Measurements from ENCODE around the gene ERVMER34-1.
A peak's percentile ranks its signal among the peaks of the same experiment; 100 is the strongest.

ERVMER34-1 gene

GRCh38 chr4:52780617-52781354 is 29.6 kb upstream of the ERVMER34-1 start:
- TF ChIP-seq SUZ12 (IDR thresholded peaks at IDR 0.05; ENCODE audit: extremely low read depth, insufficient read depth, insufficient read length) = no peak
- TF ChIP-seq ZNF274 (IDR thresholded peaks at IDR 0.05; ENCODE audit: low read depth, low read length) = no peak
- no peak for TF ChIP-seq YY1 (IDR thresholded peaks at IDR 0.05; ENCODE audit: insufficient read depth, insufficient read length)
- DNase-seq (ENCODE audit: low read depth, low spot score) = no peak
- no peak overlapping the region for H3K9ac ChIP-seq (ENCODE audit: insufficient read length, low read depth)

GRCh38 chr4:52780206-52780605 is 29.0 kb upstream of the ERVMER34-1 start:
- Histone ChIP-seq H3K9ac (ENCODE audit: insufficient read length, low read depth) (no peak overlapping the region), H3K36me3 (ENCODE audit: insufficient read depth, insufficient read length, low read length) (no peaks in the 10 kb centered on the region), H3K4me3 (ENCODE audit: insufficient read length, low read depth) (no peak overlapping the region), H3K27me3 (ENCODE audit: insufficient read depth, insufficient read length) (no peaks in the 10 kb centered on the region), H3K9me3 (ENCODE audit: insufficient read depth, low read length) (peaks cover 11% of the 10 kb centered on the region; the same call in 1 of the 2 replicates), H3K4me1 (ENCODE audit: insufficient read depth, insufficient read length) (no peaks in the 10 kb centered on the region)
- no peak for DNase-seq (ENCODE audit: low read depth, low spot score)
- TF ChIP-seq SUZ12 (IDR thresholded peaks at IDR 0.05; ENCODE audit: extremely low read depth, insufficient read depth, insufficient read length) (no peak), YY1 (IDR thresholded peaks at IDR 0.05; ENCODE audit: insufficient read depth, insufficient read length) (no peak), ZNF274 (IDR thresholded peaks at IDR 0.05; ENCODE audit: low read depth, low read length) (no peak)

More at GRCh38 chr4:52780617-52781354, 29.6 kb upstream of the ERVMER34-1 start:
- no peaks in the 10 kb centered on the region for H3K27me3 ChIP-seq (ENCODE audit: insufficient read depth, insufficient read length)
- H3K4me1 ChIP-seq (ENCODE audit: insufficient read depth, insufficient read length) = no peaks in the 10 kb centered on the region
- no peak overlapping the region for H3K4me3 ChIP-seq (ENCODE audit: insufficient read length, low read depth)
- peaks cover 11% of the 10 kb centered on the region; the same call in 1 of the 2 replicates for H3K9me3 ChIP-seq (ENCODE audit: insufficient read depth, low read length)
- no peaks in the 10 kb centered on the region for H3K36me3 ChIP-seq (ENCODE audit: insufficient read depth, insufficient read length, low read length)

DNA sequence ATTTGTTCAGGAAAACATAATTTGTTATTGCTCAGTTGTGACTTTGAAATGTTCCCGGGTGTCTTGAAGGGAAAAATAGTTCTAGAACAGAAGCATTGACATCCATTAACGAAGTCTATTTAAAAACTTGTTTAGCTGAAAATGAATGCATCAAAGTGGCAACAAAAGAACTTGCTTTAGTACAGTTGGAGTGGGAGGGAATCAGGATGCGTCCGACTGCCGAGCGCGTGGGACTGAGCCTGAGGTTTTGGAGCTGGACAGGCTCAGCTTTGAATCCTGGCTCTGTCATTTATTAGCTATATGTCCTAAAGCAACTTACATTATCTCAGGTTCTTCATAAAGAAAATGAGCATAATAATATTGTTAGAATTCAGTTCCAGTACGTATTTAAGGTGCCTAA is 9.0 kb upstream of the ERVMER34-1 start:
- Histone ChIP-seq H3K9me3 (ENCODE audit: insufficient read depth, low read length) (no peaks in the 10 kb centered on the region), H3K36me3 (ENCODE audit: insufficient read depth, insufficient read length, low read length) (no peaks in the 10 kb centered on the region), H3K4me3 (ENCODE audit: insufficient read length, low read depth) (no peak overlapping the region), H3K9ac (ENCODE audit: insufficient read length, low read depth) (no peak overlapping the region), H3K27me3 (ENCODE audit: insufficient read depth, insufficient read length) (no peaks in the 10 kb centered on the region), H3K4me1 (ENCODE audit: insufficient read depth, insufficient read length) (no peaks in the 10 kb centered on the region)
- TF ChIP-seq SUZ12 (IDR thresholded peaks at IDR 0.05; ENCODE audit: extremely low read depth, insufficient read depth, insufficient read length) (no peak), ZNF274 (IDR thresholded peaks at IDR 0.05; ENCODE audit: low read depth, low read length) (no peak), YY1 (IDR thresholded peaks at IDR 0.05; ENCODE audit: insufficient read depth, insufficient read length) (no peak)
- DNase-seq (ENCODE audit: low read depth, low spot score) = no peak

DNA sequence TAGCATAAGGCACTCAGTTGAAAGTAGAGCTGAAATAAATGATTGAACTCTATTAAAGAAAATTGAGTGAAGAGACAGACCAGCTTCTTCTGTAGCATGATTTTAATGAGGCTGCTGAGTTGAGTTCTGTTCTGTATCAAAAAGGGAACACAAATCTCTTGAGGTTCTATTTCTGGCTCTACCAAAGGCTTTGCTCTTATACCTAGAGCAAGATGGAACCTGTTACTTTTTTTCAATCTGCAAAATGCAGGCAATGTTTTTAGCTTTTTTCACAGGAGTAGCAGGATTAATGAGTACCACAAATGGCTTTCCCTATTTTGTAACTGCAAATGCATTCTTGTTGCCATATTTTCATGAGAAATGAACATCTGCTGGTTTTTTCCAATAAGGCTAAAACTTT is 4.2 kb upstream of the ERVMER34-1 start:
- H3K27me3 ChIP-seq (ENCODE audit: insufficient read depth, insufficient read length) = peaks cover 19% of the 10 kb centered on the region
- no peak for DNase-seq (ENCODE audit: low read depth, low spot score)
- no peaks in the 10 kb centered on the region for H3K4me1 ChIP-seq (ENCODE audit: insufficient read depth, insufficient read length)
- no peak overlapping the region for H3K9ac ChIP-seq (ENCODE audit: insufficient read length, low read depth)
- no peaks in the 10 kb centered on the region; the same call in 1 of the 2 replicates for H3K9me3 ChIP-seq (ENCODE audit: insufficient read depth, low read length)
- H3K4me3 ChIP-seq (ENCODE audit: insufficient read length, low read depth) = no peak overlapping the region
- TF ChIP-seq SUZ12 (IDR thresholded peaks at IDR 0.05; ENCODE audit: extremely low read depth, insufficient read depth, insufficient read length) = no peak
- TF ChIP-seq YY1 (IDR thresholded peaks at IDR 0.05; ENCODE audit: insufficient read depth, insufficient read length) = no peak
- H3K36me3 ChIP-seq (ENCODE audit: insufficient read depth, insufficient read length, low read length) = no peaks in the 10 kb centered on the region

- no peak for DNase-seq (ENCODE audit: low read depth, low spot score)
- no peaks in the 10 kb centered on the region; the same call in 1 of the 2 replicates for H3K9me3 ChIP-seq (ENCODE audit: insufficient read depth, low read length)
- no peak for TF ChIP-seq YY1 (IDR thresholded peaks at IDR 0.05; ENCODE audit: insufficient read depth, insufficient read length)
- no peak for TF ChIP-seq ZNF274 (IDR thresholded peaks at IDR 0.05; ENCODE audit: low read depth, low read length)
- TF ChIP-seq SUZ12 (IDR thresholded peaks at IDR 0.05; ENCODE audit: extremely low read depth, insufficient read depth, insufficient read length) = no peak
- H3K4me3 ChIP-seq (ENCODE audit: insufficient read length, low read depth) = no peak overlapping the region
- no peaks in the 10 kb centered on the region for H3K4me1 ChIP-seq (ENCODE audit: insufficient read depth, insufficient read length)
- H3K9ac ChIP-seq (ENCODE audit: insufficient read length, low read depth) = no peak overlapping the region
- peaks cover 3% of the 10 kb centered on the region for H3K36me3 ChIP-seq (ENCODE audit: insufficient read depth, insufficient read length, low read length)
- H3K27me3 ChIP-seq (ENCODE audit: insufficient read depth, insufficient read length) = peaks cover 23% of the 10 kb centered on the region
Observed at GRCh38 chr4:52752936-52753335, 1.7 kb upstream of the ERVMER34-1 start.

- Histone ChIP-seq H3K4me1 (ENCODE audit: insufficient read depth, insufficient read length) (no peaks in the 10 kb centered on the region), H3K27me3 (ENCODE audit: insufficient read depth, insufficient read length) (peaks cover 23% of the 10 kb centered on the region), H3K9me3 (ENCODE audit: insufficient read depth, low read length) (no peaks in the 10 kb centered on the region; the same call in 1 of the 2 replicates), H3K36me3 (ENCODE audit: insufficient read depth, insufficient read length, low read length) (peaks cover 3% of the 10 kb centered on the region), H3K4me3 (ENCODE audit: insufficient read length, low read depth) (peak overlapping the region; percentile 40), H3K9ac (ENCODE audit: insufficient read length, low read depth) (peak overlapping the region; percentile 76)
- TF ChIP-seq YY1 (IDR thresholded peaks at IDR 0.05; ENCODE audit: insufficient read depth, insufficient read length) (no peak), ZNF274 (IDR thresholded peaks at IDR 0.05; ENCODE audit: low read depth, low read length) (no peak), SUZ12 (IDR thresholded peaks at IDR 0.05; ENCODE audit: extremely low read depth, insufficient read depth, insufficient read length) (no peak)
- no peak for DNase-seq (ENCODE audit: low read depth, low spot score)
Observed at GRCh38 chr4:52751487-52751911, 274 bp upstream of the ERVMER34-1 start.

DNA sequence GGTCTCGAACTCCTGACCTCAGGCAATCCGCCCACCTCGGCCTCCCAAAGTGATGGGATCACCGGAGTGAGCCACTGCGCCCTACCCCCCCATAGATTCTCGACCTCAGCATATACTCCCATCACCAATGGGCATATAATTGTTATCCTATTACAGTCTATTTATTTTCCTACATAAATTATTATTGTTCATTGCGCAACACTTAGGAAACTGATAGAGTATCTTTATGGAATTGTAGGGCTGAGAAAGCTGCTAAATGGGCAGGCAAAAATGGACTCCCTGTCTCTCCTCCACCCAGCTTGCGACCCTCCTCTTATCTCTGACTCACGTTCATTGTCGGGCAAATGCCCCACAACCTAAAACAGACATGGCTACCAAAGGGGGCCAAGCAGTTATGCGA is 1.0 kb downstream of the ERVMER34-1 start:
- no peak for DNase-seq (ENCODE audit: low read depth, low spot score)
- peaks cover 4% of the 10 kb centered on the region for H3K36me3 ChIP-seq (ENCODE audit: insufficient read depth, insufficient read length, low read length)
- TF ChIP-seq SUZ12 (IDR thresholded peaks at IDR 0.05; ENCODE audit: extremely low read depth, insufficient read depth, insufficient read length) (no peak), YY1 (IDR thresholded peaks at IDR 0.05; ENCODE audit: insufficient read depth, insufficient read length) (no peak), ZNF274 (IDR thresholded peaks at IDR 0.05; ENCODE audit: low read depth, low read length) (no peak)
- no peaks in the 10 kb centered on the region for H3K4me1 ChIP-seq (ENCODE audit: insufficient read depth, insufficient read length)
- H3K27me3 ChIP-seq (ENCODE audit: insufficient read depth, insufficient read length) = peaks cover 23% of the 10 kb centered on the region
- H3K9ac ChIP-seq (ENCODE audit: insufficient read length, low read depth) = no peak overlapping the region
- no peaks in the 10 kb centered on the region; the same call in 1 of the 2 replicates for H3K9me3 ChIP-seq (ENCODE audit: insufficient read depth, low read length)
- H3K4me3 ChIP-seq (ENCODE audit: insufficient read length, low read depth) = no peak overlapping the region

Measured in NT2/D1 (cell line).